ENCODE data around the gene B3GALT5.

DNA sequence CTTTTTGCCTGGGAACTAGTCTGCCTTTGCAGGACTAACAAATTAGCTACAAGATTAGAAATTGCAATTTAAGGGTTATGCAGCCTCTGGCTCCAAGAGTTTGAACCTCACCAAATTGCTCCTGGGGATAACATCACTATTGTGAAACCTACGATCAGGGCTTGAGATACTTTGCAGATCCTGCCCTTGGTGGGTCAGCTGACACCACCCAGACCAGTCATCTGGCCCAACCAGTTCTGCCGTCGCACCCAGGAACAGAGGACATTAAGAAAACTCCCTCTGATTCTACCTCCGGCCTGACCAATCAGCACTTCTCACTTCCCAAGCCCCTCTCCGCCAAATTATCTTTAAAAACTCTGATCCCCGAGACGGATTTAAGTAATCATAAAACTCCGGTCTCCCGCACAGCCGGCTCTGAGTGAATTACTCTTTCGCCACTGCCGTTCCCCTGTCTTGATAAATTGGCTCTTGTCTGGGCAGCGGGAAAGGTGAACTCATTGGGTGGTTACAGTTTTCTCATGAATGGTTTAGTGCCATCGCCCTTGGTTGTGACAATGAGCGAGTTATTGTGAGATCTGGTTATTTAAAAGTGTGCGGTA, 32.9 kb upstream of the B3GALT5 start:
- TF ChIP-seq, protein P1, sequence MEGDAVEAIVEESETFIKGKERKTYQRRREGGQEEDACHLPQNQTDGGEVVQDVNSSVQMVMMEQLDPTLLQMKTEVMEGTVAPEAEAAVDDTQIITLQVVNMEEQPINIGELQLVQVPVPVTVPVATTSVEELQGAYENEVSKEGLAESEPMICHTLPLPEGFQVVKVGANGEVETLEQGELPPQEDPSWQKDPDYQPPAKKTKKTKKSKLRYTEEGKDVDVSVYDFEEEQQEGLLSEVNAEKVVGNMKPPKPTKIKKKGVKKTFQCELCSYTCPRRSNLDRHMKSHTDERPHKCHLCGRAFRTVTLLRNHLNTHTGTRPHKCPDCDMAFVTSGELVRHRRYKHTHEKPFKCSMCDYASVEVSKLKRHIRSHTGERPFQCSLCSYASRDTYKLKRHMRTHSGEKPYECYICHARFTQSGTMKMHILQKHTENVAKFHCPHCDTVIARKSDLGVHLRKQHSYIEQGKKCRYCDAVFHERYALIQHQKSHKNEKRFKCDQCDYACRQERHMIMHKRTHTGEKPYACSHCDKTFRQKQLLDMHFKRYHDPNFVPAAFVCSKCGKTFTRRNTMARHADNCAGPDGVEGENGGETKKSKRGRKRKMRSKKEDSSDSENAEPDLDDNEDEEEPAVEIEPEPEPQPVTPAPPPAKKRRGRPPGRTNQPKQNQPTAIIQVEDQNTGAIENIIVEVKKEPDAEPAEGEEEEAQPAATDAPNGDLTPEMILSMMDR (IDR thresholded peaks at IDR 0.05): no peak
- TF ChIP-seq, protein P2, sequence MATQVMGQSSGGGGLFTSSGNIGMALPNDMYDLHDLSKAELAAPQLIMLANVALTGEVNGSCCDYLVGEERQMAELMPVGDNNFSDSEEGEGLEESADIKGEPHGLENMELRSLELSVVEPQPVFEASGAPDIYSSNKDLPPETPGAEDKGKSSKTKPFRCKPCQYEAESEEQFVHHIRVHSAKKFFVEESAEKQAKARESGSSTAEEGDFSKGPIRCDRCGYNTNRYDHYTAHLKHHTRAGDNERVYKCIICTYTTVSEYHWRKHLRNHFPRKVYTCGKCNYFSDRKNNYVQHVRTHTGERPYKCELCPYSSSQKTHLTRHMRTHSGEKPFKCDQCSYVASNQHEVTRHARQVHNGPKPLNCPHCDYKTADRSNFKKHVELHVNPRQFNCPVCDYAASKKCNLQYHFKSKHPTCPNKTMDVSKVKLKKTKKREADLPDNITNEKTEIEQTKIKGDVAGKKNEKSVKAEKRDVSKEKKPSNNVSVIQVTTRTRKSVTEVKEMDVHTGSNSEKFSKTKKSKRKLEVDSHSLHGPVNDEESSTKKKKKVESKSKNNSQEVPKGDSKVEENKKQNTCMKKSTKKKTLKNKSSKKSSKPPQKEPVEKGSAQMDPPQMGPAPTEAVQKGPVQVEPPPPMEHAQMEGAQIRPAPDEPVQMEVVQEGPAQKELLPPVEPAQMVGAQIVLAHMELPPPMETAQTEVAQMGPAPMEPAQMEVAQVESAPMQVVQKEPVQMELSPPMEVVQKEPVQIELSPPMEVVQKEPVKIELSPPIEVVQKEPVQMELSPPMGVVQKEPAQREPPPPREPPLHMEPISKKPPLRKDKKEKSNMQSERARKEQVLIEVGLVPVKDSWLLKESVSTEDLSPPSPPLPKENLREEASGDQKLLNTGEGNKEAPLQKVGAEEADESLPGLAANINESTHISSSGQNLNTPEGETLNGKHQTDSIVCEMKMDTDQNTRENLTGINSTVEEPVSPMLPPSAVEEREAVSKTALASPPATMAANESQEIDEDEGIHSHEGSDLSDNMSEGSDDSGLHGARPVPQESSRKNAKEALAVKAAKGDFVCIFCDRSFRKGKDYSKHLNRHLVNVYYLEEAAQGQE (IDR thresholded peaks at IDR 0.05): no peak
- TF ChIP-seq TP53 (CRISPR knock-in tag; IDR thresholded peaks at IDR 0.05): no peak
- TF ChIP-seq, protein P3, sequence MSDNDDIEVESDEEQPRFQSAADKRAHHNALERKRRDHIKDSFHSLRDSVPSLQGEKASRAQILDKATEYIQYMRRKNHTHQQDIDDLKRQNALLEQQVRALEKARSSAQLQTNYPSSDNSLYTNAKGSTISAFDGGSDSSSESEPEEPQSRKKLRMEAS (IDR thresholded peaks at IDR 0.05): no peak
- no peak for TF ChIP-seq PHF8 (IDR thresholded peaks at IDR 0.05; ENCODE audit: borderline replicate concordance, low read depth)
- TF ChIP-seq MYC (IDR thresholded peaks at IDR 0.05; ENCODE audit: borderline replicate concordance, low read length): no peak
- no peak for TF ChIP-seq CBX8 (IDR thresholded peaks at IDR 0.05)
